CD4-positive, alpha-beta T cell treated with Interleukin-4 for 1 hour (primary cell): Measurements from ENCODE around the gene CLK4.
"Not testable (repeated sequence)": the region's sequence is repeated elsewhere in the genome, so short reads cannot be mapped to it uniquely, and the experiment has no call there.

Source experiments
- DNase-seq, 2 donors: peaks; one replicate each; pipeline ENCODE4 v3.0.0-alpha.2; 2020 to 2022

The CLK4 gene

DNA sequence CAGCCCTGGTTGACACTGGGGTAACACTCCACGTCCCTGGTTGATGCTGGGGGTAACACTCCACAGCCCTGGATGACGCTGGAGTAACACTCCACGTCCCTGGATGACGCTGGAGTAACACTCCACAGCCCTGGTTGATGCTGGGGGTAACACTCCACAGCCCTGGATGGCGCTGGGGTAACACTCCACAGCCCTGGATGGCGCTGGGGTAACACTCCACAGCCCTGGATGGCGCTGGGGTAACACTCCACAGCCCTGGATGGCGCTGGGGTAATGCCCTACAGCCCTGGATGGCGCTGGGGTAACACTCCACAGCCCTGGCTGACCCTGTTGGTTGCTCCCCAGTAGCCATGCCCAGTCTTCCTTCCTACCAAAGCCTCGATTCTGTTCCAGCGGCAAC, 41.4 kb downstream of the CLK4 start:
- not testable (repeated sequence) for DNase-seq

DNA sequence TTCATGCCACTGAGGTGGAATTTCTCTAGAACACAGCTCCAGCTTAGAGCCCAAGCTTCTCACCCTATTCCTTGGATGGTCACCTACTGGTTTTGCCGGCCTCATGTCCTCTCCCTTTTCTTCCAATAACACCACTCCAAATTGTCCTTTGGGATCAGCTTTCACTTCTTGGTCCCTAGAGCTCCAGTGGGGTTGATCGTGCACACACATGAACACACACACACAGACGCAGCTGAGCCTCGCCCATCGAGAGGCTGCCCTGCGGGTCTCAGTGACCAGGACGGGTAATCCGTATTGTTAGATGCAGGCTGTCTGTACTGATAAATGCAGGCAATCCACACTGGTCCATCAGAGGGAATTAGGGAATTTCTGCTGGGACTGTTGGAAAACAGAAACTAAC, 43.6 kb downstream of the CLK4 start:
- DNase-seq = no peak

DNA sequence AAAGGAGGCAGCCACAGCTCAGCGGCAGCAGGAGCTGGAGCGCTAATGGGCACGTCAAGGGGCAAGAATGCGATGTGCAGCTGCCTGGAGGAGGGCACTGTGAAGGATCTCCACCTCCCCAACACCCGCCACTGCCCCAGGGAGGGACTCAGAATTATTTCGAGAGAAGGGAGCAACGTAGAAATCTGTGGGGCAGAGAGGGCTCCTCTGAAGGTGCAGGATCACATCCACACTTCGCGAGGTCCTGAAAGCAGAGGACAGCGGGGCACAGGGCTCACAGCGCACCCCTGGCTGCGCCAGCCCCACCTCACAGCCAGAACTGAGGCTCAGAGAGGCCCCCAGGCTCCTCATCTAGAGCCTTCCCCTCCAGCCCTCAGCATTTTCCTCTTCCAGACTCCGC, 44.6 kb downstream of the CLK4 start:
- no peak for DNase-seq

DNA sequence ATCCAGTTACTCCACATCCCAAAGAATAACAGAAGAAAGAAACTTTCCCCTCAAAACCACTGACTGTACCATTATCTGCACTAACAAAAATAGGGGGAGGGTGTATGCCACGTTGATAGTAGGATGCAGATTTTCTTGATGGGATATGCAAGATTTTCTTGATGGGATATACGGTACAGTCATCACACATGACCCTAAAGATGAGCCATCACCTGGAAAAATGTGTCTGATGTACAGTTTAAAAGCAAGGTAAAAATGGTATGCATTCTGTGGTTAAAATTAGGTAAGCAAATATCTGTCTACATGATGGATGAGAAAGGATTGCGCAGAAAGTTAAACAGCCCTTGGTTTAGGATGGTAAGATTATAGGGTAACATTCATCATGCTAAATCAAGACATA, 45.2 kb downstream of the CLK4 start:
- DNase-seq = no peak

DNA sequence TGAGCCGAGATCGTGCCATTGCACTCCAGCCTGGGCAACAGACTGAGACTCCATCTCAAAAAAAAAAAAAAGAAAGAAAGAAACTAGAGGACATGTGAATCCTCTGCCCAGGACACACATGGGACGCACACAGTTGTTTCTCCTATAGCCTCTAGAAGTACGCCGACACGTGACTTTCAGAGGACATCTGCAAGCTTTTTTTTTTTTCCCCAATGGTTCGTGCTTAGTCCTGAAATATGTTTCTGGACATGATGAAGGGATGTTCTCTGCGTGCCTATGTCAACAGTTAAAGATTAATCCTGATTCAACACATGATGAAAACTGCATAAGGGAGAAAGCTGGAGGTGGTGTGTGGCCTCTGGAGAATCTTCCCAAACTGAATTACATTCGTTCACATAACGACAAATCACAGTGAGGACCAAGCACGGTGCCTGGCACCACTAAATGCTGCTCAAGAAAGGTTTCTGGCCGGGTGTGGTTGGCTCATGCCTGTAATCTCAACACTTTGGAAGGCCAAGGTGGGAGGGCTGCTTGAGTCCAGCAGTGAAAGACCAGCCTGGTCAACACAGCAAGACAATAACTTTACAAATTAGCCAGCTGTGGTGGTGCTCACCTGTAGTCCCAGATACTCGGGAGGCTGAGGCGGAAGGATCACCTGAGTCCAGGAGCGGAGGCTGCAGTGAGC, 46.4 kb downstream of the CLK4 start:
- no peak for DNase-seq

DNA sequence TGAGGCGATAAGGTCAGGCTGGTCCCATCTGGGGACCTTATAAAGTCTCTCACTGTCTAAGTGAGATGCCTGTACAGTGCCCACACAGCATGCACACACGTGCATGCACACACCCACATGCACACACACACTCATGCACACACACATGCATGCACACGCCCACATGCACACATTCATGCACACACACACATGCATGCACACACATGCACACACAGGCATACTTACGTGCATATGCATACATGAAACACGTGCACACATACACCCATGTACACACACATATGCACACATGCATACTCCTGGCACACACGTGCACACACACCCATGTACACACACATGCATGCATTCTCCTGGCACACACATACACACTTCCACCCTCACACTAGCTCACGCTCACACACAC, 48.9 kb downstream of the CLK4 start:
- DNase-seq = no peak

DNA sequence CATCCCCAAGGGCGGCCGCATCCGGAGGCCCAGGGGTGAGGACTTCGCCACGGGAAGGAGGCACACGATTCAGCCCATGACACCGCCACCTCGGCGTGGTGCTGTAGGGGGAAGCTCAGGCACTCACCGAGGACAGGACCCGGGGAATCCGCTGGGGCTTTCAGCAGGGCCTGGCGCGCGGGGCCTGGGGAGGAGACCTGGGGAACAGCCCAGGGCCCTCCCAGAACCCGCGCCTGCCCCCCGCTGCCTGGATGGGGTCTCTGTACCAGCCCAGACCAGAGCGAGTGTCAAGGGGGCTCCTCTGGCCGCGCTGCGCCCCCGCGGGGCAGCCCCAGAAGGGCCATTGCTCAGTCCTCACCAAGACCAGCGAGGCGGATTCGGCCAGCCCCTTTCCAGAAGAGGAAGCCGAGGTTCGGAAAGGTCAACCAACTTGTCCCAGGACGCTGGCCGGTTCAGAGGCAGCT, 49.4 kb downstream of the CLK4 start:
- no peak for DNase-seq

DNA sequence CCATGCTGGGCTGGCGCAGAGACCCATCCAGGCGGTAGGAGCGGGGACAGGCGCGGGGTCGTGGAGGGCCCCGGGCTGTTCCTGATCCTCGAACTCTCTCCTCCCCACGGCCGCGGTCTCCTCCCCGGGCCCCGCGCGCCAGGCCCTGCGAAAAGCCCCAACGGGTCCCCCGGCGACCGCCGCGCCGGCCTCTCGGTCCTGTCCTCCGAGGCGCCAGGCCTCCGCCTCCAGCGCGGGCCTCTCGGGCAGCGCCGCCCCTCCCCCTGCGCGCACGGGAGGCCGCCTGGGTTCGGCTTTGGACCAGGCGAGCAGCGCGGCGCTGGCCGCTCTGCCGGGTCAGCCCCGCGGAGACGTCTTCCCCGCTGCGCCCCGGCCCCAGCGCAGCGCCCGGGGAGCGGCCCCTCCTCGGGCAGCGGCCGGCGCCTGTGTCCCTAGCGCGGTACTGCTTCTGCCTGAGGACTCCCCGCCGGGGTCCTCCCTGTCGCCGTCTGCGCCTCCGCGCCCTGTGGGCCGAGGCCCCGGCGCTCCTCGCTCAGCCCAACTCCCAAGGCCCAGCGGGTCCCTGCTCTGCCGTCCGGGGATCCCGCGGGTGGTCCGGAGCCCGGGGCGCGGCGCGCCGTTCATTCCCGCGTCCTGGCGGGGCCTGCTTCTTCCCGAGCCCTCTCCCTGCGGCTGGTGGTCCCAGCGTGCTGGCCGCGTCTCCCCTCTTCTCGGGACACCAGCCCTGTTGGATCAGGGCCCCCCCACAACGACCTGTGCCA, 50.1 kb downstream of the CLK4 start:
- DNase-seq = no peak

DNA sequence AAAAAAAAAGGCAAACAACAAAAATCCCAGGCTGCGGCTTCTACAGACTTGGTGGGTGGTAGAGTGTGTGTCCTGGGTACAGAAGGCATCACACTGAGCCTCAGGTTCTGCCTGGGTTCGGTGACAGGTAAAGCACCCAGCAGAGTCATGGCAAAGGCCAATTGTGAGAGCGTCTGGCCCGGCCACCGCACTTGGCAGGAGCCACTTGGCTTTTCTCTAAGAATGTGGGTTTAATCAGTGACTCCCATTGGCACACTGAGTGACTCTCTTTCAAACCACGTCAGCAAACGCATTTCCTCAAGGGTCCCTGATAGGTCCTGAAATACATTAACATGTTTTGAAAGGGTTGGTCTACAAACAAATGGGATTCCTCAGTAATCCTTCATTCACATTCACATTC, 53.6 kb downstream of the CLK4 start:
- no peak for DNase-seq

DNA sequence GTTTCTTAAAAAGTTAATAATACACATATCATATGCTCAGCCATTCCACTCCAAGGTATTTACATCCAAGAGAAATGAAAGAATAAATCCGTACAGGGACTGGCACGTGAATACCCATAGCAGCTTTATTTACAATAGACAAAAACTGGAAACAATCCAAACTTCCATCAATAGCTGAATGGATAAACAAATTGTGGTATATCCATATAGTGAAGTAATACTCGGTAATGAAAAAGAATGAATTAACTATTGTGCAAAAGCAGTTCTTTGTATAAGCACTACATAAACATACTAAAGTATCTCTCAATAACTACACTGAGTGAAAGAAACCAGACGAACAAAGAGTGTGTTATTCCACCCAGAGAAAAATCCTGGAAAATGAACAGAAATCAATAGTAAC, 54.2 kb downstream of the CLK4 start:
- DNase-seq = no peak

DNA sequence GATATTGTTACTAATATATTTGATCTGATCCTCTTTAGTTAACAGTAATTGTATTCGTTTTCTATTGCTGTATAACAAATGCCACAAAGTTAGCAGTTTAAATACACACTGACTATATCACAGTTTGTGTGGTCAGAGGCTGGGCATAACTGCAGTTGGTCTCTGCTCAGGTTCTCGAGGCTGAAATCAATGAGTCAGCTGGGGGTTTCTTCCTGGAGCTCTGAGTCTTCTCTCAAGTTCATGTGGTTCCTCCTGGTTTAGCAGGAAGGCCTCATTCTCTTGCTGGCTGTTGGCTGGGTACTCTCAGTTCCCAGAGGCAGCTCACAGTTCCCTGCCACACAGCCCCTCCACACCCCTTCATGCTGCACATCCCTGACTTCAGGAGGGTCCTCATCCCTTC, 57.4 kb downstream of the CLK4 start:
- DNase-seq = no peak

DNA sequence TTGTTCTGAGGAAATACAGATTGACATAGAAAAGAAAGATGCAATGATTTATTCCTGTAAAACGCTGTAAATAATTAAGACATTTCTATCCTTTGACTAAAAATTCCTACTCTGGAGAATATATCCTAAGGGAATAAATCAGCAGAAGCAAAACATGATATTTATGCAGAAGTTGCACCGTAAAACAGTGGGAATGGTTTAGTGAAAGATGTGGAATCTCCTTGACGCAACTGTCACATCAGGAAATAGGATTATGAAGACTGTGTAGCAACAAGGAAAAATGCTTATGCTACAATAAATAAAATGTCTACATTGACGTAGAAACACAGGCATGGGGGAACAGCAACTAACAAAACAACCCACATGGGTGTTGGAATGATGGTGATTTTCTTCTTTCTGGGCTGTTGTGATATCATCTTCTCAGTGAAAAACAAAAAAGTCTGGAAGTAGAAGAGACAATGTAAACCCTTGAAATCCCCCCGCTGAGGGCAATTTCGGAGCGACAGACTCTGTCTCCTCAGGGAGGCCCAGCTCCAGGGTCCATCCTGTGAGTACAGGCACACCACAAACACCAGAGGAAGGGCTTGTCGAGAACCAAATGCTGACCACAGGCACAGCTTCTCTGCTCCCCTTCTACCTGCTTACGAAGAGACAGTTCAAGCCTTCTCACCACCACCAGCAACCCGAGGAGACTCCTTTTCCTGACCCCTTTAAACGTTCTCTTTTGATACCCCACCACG, 61.9 kb downstream of the CLK4 start:
- no peak for DNase-seq

DNA sequence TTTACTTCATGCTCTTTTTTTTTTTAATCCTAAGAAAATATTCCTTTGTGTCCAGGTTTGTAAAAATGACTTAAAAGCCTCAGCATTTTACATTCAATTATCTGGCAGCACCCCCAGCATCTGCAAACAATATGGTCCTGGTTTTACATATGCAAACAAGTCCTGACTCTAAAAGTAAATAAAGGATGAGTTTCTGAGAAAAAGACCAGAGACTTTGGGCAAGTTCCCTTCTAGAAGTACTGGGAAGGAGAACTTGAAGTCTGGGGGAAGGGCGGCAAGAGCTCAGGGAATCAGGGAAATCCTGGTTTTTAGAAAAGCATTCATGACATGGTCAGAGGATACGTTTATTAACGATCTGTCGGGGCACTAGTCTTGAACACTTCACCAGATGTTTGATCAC, 62.5 kb downstream of the CLK4 start:
- DNase-seq = no peak

DNA sequence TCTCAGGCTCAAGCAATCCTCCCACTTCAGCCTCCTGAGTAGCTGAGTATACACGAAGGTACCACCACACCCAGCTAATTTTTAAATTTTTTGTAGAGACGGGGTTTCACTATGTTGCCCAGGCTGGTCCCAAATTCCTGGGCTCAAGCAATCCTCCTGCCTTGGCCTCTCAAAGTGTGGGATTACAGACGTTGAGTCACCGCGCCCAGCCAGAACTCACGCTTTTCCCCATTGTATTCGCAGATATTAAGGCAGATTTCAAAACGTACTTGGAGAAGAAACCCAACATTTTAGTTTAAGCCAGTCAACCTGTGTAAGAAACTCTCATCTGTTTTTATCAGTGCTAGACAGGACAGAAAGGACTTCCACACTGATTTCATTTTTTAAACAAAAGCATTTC, 63.2 kb downstream of the CLK4 start:
- no peak for DNase-seq

DNA sequence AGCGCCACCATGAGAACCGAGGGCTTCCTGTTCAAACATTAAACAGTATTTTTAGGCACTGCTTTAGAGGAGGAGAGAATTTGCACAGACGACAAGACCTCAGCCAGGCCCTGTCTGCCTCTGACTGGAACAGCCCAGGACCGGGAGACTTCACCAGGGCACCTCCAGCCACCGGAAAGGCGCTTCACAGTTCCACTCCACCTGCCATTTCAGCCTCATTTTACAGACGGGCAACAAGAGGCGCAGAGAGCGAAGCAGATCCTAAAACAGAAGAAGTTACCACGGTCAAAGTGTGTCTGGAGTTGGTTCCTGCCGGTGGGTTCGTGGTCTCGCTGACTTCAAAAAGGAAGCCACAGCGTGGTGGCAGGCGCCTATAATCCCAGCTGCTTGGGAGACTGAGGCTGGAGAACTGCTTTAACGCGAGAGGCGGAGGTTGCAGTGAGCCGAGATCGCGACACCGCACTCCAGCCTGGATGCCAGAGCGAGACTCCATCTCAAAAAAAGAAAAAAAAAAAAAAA, 65.0 kb downstream of the CLK4 start:
- DNase-seq = no peak

DNA sequence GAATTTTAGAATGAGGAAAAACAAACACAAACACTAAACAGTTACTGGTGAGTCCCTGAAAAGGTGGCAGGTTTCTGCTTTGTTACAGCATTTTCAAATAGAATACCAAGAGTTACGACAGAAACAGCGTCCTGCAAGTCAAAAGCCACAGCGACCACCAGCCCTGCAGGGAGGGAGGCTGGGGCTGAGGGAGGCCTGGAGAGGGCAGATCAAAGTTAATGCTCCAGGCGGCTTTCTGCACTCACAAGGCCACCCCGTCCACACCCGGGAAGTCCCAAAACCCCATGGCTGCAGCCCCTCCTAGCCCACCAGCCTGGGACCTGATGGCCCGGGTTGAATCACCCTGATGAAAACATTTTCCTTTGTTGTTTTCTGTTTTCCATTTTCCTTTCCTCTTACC, 65.9 kb downstream of the CLK4 start:
- no peak for DNase-seq

DNA sequence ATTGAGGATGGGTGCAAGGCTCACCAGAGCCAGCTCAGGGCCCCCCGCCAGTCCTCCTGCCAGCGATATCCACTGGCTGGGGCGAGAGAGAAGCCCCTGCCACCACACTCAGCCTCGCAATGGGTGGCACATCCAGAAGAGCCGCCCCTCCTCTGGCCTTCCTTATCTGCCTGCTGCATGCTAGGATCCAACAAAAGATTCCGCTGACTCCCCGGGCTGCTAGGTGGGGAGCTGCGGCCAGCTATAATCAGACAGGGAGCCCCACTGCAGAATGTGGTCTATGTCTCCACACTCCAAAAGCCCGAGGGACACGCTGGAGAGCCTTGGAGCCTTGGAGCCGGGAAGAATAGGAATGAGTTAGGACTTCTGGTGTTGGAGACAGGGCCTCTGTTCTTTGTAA, 69.4 kb downstream of the CLK4 start:
- no peak for DNase-seq

DNA sequence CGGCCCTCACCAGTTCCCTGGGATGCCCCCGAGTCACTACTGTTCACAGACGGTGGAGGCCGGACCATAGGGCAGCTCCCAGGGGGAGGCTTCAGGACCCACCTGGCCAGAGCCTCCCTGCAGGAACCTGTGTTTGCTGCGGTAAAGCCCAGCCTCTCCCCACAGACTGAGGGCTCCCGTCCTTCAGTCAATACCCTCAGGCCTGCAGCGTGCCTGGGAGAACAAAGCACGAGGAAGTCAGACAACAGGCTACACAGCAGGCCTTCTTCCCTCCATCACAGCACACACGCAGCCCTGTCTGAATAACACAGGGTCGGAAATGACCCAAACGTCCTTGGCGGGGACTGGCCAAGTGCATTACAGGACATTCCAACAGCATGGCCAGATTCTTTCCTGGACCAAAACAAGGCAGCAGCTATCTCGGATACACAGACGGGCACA, 71.1 kb downstream of the CLK4 start:
- DNase-seq = no peak

DNA sequence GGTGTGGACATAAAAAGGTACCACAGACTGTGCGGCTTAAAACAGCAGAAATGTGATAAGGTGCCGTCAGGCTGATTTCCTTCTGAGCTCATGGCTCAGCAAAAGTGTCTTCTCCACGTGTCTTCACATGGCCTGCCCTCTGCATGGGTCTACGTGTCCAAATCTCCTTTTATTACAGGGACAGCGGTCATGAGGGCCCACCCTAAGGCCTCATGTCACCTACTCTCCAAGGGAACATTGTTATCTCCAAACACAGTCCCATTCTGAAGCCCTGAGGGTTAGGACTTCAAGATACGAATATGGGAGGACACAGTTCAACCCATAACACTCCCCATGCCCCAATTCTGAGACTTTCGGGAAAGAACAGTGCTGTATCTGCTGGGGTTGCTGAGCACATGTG, 71.8 kb downstream of the CLK4 start:
- no peak for DNase-seq

DNA sequence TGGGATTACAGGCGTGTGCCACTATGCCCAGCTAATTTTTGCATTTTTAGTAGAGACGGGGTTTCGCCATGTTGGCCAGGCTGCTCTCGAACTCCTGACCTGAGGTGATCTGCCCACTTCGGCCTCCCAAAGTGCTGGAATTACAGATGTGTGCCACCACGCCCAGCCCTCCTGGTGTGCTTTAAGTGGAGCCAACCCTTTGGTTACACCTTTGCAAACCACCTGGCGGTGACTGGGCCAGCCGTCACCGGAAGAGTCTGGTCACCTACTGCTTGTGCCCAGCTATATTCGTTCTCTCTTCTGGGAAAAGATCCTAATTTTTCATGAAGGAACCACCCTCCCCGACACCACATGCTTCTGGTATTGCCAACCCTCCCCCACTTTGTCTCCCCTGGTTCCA, 72.5 kb downstream of the CLK4 start:
- DNase-seq = no peak

DNA sequence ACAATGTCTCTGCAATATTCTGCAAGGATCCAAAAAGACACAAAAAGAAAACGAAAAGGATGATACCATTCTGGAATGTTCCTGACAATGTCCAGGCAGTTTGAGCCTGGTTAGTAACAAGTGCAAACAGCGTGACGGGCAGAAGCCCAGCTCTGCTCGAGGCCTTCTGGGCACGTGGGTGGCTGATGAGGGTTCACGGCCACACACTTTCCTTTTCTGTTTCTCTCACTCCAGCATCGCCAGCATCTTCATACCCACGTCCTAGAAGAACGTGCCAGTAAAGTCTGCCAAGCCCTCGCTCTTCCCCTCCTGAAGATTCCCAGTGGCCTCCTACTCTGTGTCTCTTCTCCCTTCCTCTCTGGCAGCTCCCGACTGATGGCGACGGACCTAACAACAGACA, 73.3 kb downstream of the CLK4 start:
- no peak for DNase-seq
